Nephron progenitor cell (in vitro differentiated cells): ENCODE data around the gene TRIO.

Experiments
- DNase-seq: peaks from one replicate; pipeline ENCODE4 v3.0.0; 2021
- H3K27ac Mint-ChIP-seq: 2 replicates; pipeline ENCODE4 v1.8.0; 2021; ENCODE audit warnings: mild to moderate bottlenecking, moderate library complexity, mixed read lengths
- H3K27me3 Mint-ChIP-seq: 2 replicates; pipeline ENCODE4 v1.8.0; 2021; ENCODE audit warnings: mild to moderate bottlenecking, low read depth, mixed read lengths; ENCODE audit not compliant: poor library complexity
- H3K36me3 Mint-ChIP-seq: 2 replicates; pipeline ENCODE4 v1.8.0; 2021; ENCODE audit warnings: low read depth, mixed read lengths
- H3K4me1 Mint-ChIP-seq: 2 replicates; pipeline ENCODE4 v1.8.0; 2021; ENCODE audit warnings: mixed read lengths
- H3K4me3 Mint-ChIP-seq: 2 replicates; pipeline ENCODE4 v1.8.0; 2021; ENCODE audit warnings: mild to moderate bottlenecking, moderate library complexity, mixed read lengths
- H3K9me3 Mint-ChIP-seq: 2 replicates; pipeline ENCODE4 v1.8.0; 2021; ENCODE audit warnings: mild to moderate bottlenecking, moderate library complexity, mixed read lengths
- CTCF ChIP-seq: fragments of 200-600 bp; sonication (generic); IDR thresholded peaks from 2 replicates; pipeline ENCODE4 v1.5.0; 2021; ENCODE audit warnings: antibody characterized with exemption

Gene TRIO

GRCh38 chr5:14266171-14266570, 123.0 kb downstream of the TRIO start:
- Mint-ChIP-seq H3K4me3 (peak overlapping the region; percentile 76), H3K4me1 (peaks cover 95% of the 10 kb centered on the region), H3K36me3 (no peaks in the 10 kb centered on the region), H3K9me3 (no peaks in the 10 kb centered on the region), H3K27me3 (peaks cover 3% of the 10 kb centered on the region), H3K27ac (peak overlapping the region; percentile 30)
- no peak for TF ChIP-seq CTCF
- DNase-seq = no peak

GRCh38 chr5:14266686-14267085, 123.5 kb downstream of the TRIO start:
- TF ChIP-seq CTCF = no peak
- no peaks in the 10 kb centered on the region for H3K9me3 Mint-ChIP-seq
- no peak for DNase-seq
- H3K27me3 Mint-ChIP-seq = peaks cover 3% of the 10 kb centered on the region
- H3K4me3 Mint-ChIP-seq = no peak overlapping the region
- no peak overlapping the region for H3K27ac Mint-ChIP-seq
- peaks cover 91% of the 10 kb centered on the region for H3K4me1 Mint-ChIP-seq
- peaks cover 2% of the 10 kb centered on the region for H3K36me3 Mint-ChIP-seq

- Mint-ChIP-seq H3K9me3 (no peaks in the 10 kb centered on the region), H3K4me3 (no peak overlapping the region), H3K27me3 (peaks cover 3% of the 10 kb centered on the region), H3K4me1 (peaks cover 85% of the 10 kb centered on the region), H3K36me3 (peaks cover 5% of the 10 kb centered on the region), H3K27ac (no peak overlapping the region)
- TF ChIP-seq CTCF = no peak
- DNase-seq = no peak
Measured at GRCh38 chr5:14267166-14267838, 124.2 kb downstream of the TRIO start.

GRCh38 chr5:14267991-14268708, 125.0 kb downstream of the TRIO start:
- TF ChIP-seq CTCF = no peak
- peaks cover 80% of the 10 kb centered on the region for H3K4me1 Mint-ChIP-seq
- H3K4me3 Mint-ChIP-seq = no peak overlapping the region
- peaks cover 3% of the 10 kb centered on the region for H3K27me3 Mint-ChIP-seq
- no peaks in the 10 kb centered on the region for H3K9me3 Mint-ChIP-seq
- peak overlapping the region; percentile 89 for H3K27ac Mint-ChIP-seq
- no peak for DNase-seq
- H3K36me3 Mint-ChIP-seq = peaks cover 5% of the 10 kb centered on the region

- Mint-ChIP-seq H3K4me3 (no peak overlapping the region), H3K4me1 (peaks cover 80% of the 10 kb centered on the region), H3K36me3 (peaks cover 5% of the 10 kb centered on the region), H3K9me3 (no peaks in the 10 kb centered on the region), H3K27me3 (peaks cover 3% of the 10 kb centered on the region), H3K27ac (peak overlapping the region; percentile 95)
- TF ChIP-seq CTCF = no peak
- no peak for DNase-seq
Measured at GRCh38 chr5:14268738-14269137, 125.6 kb downstream of the TRIO start.
